HG03045 (cell line): ENCODE data around the gene P2RX1.
"Not testable (repeated sequence)": the region's sequence is repeated elsewhere in the genome, so short reads cannot be mapped to it uniquely, and the experiment has no call there.

Source experiments
- ATAC-seq: cut with Tn5 transposase; IDR thresholded peaks from one replicate; pipeline ENCODE4 v1.9.1; 2021; ENCODE audit warnings: mild to moderate bottlenecking, moderate library complexity; ENCODE audit not compliant: unreplicated experiment

P2RX1 gene

GRCh38 chr17:3952186-3952585 lies 35.9 kb upstream of the P2RX1 start:
- ATAC-seq = no peak

- ATAC-seq = no peak
Measured at GRCh38 chr17:3951420-3951819, 35.2 kb upstream of the P2RX1 start.

- no peak for ATAC-seq
Measured at GRCh38 chr17:3951003-3951402, 34.7 kb upstream of the P2RX1 start.

DNA sequence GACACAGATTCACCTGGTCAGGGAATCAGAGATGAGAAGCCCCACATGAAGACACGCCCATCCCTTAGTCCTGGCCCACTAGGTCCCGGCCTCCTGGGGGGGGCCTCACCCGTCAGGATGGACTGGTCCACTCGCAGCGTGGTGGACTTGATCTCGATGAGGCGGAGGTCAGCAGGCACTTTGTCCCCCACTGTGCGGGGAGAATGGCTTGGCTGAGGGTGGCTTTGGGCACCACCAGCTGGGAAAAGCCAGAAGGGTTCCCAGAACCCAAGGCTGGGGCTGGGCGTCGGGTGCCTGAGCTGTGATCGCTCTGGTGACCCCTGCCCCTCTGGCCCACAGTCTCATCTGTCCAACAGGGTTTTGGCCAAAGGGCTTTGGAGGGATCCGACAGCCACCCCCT lies 34.3 kb upstream of the P2RX1 start:
- no peak for ATAC-seq

DNA sequence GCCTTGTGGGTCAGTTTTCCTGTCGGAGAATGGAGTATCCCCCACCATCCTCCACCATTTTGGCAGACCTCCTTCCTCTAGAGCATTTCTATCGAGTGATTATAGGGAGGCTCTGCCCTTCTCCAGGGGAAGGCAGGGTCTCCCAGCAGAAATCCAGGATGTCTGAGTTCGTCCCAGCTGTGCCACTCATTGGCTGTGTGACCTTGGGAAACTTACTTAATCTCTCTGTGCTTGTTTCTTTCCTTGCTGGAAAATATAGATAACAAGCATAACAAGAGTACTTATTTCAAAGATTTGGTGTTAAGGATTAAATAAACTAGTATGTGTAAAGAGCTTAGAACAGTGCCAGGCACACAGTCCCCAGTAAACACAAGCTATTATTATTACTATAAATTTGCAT lies 33.2 kb upstream of the P2RX1 start:
- no peak for ATAC-seq

GRCh38 chr17:3948551-3948950 lies 32.3 kb upstream of the P2RX1 start:
- not testable (repeated sequence) for ATAC-seq

DNA sequence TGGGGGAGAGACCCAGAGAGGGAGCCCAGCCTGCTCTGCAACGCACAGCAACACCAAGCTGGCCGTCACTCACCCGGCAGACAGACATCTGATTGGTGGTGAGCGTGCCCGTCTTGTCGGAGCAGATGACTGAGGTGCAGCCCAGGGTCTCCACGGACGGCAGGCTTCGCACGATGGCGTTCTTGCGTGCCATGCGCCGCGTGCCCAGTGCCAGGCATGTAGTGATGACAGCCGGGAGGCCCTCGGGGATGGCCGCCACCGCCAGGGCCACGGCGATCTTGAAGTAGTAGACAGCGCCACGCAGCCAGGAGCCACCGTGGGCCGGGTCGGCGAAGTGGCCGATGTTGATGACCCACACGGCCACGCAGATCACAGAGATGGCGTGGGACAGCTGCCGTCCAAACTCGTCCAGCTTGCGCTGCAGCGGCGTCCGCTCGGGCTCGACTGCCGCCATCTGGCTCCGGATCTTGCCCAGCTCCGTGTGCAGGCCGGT lies 31.1 kb upstream of the P2RX1 start:
- ATAC-seq = no peak

- ATAC-seq = no peak
Measured at GRCh38 chr17:3946711-3947235, 30.5 kb upstream of the P2RX1 start.

- no peak for ATAC-seq
Measured at GRCh38 chr17:3944485-3945388, 28.5 kb upstream of the P2RX1 start.

DNA sequence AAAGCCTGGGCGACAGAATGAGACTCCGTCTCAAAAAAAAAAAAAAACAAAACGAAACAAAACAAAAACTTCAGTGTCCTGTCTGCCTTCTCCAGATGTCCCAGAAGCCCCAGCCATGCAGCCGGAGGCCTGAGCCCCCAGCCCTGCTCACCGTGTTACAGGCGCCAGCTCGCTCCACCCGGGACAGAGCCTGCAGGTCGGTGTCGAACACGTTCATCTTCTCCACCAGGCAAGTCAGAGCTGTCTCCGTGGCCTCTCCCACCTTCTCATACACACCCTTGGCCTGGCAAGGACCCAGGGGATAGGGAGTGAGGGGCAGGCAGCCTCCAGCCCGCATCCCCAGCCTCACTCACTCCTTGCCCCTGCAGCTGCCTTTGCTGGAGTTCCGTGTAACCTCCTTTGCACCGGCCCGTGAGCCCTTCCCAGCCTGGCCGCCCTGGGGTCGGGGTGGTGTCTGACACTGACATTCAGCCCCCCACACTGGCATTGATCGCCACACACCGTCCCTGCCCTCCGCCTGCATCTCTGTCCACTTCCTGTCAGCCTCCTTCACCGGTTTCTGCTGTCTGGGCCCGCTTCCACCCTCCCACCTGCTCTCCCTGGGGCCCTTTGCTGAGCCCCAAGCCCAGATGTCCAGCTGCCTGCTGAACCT lies 27.1 kb upstream of the P2RX1 start:
- ATAC-seq = no peak

DNA sequence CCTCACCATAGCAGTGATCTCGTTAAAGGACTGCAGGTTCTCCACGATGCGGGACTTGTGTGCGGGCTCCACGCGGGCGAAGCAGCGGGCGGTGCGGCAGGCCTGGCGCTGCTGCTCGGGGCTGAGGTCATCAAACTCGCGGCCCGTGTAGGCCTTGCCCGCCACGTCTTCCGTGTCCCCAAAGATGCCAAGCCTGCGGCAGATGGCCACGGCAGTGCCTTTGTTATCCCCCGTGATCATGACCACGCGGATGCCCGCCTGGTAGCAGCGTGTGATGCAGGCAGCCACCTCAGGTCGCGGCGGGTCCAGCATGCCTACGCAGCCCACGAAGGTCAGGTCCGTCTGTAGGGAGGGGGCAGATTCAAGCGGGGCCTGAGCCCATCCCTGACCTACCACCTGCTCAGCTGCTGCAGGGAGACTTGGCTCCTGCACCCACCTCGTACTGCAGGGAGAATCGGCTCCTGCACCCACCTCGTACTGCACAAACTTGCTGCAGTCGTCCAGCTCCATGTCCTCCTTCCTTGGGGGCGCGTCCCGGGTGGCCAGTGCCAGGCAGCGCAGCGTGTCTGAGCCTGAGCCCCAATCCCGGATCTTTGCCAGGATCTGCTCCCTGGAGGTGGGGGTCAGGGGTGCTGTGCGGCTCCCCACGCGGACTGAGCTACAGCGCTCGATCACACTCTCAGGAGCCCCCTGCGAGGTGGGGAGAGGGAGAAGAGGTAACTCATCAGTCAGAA lies 24.9 kb upstream of the P2RX1 start:
- no peak for ATAC-seq

GRCh38 chr17:3937359-3937758 lies 21.1 kb upstream of the P2RX1 start:
- no peak for ATAC-seq

DNA sequence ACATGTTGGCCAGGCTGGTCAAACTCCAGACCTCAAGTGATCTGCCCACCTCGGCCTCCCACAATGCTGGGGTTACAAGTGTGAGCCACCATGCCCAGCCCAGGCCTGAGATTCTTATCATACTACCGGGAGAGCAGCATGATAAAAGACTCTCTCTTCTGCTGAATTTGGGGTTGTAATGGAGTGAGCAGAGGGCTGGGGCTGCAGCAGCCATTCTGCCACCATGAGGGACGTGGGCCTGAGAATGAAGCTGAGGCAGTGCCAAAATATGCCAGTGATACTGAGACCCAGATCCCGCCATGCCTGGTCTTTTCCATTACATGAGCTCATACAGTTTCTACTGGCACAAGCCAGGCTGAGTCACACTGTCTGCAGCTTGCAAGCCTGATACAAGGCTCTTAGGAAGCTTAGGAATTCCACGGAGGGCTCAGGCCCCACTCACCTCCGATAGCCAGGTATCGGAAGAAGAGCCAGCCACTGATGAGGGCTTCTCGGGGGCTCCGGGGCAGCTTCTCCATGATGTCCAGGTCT lies 19.6 kb upstream of the P2RX1 start:
- no peak for ATAC-seq

DNA sequence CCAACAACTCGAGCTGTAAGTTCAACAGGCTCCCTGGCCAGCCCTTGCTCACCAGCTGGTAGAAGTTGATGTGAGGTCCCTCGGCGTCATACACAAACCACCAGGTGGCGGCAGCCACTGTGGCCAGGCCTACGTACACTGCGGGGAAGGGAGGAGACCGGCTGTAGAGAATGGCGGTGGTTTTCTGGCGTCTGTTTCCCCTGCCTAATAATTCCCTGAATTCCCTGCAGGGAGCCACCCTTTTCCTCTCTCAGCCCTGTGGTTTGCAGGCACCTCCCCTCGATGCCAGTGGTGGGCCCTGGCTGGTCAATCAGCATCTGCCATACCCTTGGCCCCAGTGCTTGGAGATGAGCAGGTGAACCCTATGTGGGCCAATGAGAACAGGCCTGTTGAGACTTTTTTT lies 18.9 kb upstream of the P2RX1 start:
- ATAC-seq = no peak

DNA sequence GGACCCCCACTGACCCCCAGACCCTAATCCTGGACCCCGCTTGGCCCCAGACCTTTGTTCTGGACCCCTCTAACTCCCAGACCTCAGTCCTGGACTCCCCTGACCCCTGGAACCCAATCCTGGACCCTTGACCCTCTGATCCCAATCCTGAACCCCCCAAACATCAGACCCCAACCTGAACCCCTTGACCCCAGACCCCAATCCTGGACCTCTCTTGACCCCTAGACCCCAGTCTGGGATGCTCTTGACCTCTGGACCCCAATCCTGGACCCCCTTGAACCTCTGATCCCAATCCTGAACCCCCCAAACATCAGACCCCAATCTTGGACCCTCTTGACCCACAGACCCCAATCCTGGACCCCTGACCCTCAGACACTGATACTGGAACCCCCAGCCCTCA lies 13.5 kb upstream of the P2RX1 start:
- no peak for ATAC-seq

DNA sequence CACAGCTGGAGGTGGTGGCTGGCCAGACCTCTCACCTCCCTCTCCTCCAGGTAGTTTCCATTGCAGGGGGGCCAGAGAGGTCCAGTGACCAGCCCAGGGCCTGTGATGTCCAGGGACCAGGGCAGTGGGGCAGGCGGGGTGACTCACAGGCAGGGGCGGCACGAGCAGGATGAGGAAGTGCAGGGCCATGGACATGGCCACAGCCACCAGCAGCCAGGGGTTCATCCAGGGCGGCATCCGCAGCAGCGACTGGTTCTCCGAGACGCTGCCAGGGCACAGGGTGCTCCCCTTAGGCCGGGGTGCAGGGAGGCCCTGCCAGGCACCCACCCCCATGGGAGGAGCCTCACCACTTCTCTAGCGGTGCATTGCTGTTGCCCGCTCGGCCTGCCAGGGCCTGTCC lies 12.9 kb upstream of the P2RX1 start:
- no peak for ATAC-seq

DNA sequence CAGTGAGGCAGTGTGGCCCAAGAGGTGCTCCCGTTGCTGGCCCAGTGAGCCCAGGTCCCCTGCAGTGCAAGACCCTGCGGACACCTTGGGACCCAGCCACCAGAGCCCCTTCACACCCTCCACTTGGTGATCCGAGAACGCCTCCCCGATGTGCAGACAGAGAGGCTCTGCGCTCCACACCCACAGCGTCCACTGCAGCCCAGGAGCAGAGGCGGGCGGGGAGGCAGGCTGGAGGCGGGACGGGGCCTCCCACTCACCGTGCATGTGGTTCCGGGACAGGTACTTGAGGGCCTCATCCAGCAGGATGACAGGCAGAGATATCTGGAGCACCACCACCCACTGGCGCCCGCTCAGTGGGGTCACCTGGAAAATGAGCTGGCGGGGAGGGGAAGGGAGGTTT lies 12.1 kb upstream of the P2RX1 start:
- no peak for ATAC-seq

DNA sequence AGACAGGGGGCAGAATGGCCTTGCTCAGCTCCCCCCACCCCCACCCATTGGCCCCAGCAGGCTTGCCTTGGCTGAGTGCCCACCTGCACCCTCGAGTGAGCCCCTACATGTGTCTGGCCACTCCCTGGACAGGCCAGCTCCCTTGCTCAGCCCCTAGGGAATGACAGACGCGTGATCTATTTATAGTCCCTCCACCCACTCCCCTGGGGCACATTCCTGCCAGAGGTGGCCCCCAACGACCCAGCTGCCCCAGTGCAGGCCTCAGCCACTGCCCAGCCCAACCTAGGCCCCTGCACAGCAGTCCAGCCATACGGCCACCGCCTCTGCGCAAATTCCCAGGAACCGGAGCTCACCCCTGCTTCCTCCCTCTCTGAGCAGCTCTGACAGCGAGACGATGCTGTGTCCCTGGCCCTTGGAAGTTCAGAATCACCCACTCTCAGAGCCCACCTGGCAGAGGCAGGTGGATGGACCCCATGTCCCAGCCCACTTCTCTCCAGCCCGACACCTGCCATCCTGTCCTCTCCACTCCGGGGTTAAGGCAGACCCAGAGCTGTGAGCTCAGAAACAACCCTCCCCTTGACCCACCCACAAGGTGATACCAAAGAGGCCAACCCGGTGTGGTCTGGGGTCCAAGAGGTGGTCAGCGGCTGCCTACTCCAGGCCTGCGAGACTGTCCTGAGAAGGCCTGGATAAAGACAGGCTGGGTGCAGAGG lies 11.5 kb upstream of the P2RX1 start:
- no peak for ATAC-seq

DNA sequence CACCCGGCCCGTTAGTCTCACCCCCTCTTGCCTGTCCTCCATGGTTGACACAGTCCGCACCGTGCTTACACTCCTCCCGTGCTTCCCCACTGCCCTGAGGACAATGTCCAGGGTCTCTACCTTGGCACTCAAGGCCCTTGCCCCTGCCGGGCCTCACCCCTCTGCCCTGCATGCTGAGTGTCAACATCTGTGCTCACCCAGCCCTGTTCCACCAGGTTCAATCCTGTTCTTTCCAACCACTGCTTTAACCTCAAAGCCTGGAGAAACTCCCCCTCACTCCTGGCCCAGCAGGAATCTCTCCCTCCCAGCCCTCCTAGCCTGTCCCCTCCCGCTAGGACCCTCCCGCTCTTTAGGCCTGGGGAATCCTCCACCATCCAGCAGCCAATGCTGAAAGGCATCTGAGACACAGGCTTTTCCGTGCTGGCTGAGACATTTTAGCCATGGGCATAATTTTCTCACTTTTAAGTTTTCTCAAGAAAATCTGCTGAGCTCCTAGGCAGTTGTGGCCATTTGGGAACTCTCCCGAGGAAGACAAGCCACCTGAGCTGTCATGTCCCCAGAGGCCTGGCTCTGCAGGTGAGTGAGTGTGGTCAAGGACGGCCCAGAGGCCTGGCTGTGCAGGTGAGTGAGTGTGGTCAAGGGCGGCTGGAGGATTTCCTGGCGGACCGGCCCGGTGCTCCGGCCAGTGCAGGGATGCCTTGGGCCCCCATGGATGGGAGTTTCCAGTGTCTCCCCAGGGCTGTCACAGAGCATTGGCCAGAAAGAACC lies 10.8 kb upstream of the P2RX1 start:
- no peak for ATAC-seq
